B cell (primary cell): Measurements from ENCODE around the gene AK9. TPM values are rescaled to one million over a fixed set of nuclear protein-coding genes. Genes with fewer than 3 reads are reported as not detected.

ENCODE experiments used
- ATAC-seq: fragments of 200-7000 bp; cut with Tn5 transposase; one replicate; pipeline ENCODE4 v1.10.0; 2021; ENCODE audit warnings: low read depth, mild to moderate bottlenecking, moderate number of reproducible peaks, moderate library complexity
- CTCF ChIA-PET: fragments of 350-600 bp; sonication (Branson Sonifier 250); formaldehyde crosslinking; loops from one replicate; lab custom pipeline; 2021; ENCODE audit warnings: antibody characterized with exemption, inconsistent platforms; lab: Charles Lee
- POLR2A ChIA-PET: fragments of 350-600 bp; sonication (Branson Sonifier 250); formaldehyde crosslinking; loops from one replicate; lab custom pipeline; 2021; ENCODE audit warnings: antibody characterized with exemption; lab: Charles Lee
- DNase-seq: peaks from one replicate; pipeline ENCODE4 v3.0.0; 2013
- H2AFZ ChIP-seq: 2 replicates; pipeline ENCODE4 v1.6.1; 2012; ENCODE audit warnings: mild to moderate bottlenecking, low read depth, low read length; ENCODE audit not compliant: insufficient read depth, poor library complexity, severe bottlenecking
- H3K27ac ChIP-seq, 2 donors: 1 replicate in 1 of 2; 2 replicates in 1 of 2; pipeline ENCODE4 v1.5.1; 2012 to 2013; ENCODE audit warnings: low read length in 2 of 2, mild to moderate bottlenecking in 2 of 2, moderate library complexity in 1 of 2
- H3K27me3 ChIP-seq, 4 experiments: fragments of 200-600 bp in 1 of 4; sonication (generic) in 1 of 4; replicated peaks in 1 of 4; 1 replicate in 2 of 4; 2 replicates in 2 of 4; pipeline versions ENCODE4 v1.6.1 to v1.7.0; 2013 to 2016; ENCODE audit warnings: low read length in 3 of 4, mild to moderate bottlenecking in 2 of 4, mixed read lengths in 1 of 4, moderate library complexity in 1 of 4; ENCODE audit not compliant: insufficient read depth in 4 of 4, control insufficient read depth in 3 of 4; ENCODE audit errors: control extremely low read depth in 1 of 4
- H3K36me3 ChIP-seq, 2 experiments: replicated peaks in 1 of 2; 1 replicate in 1 of 2; 2 replicates in 1 of 2; pipeline versions ENCODE4 v1.6.1 to v1.7.1; 2013; ENCODE audit warnings: low read length in 1 of 2; ENCODE audit not compliant: insufficient read depth in 2 of 2, control insufficient read depth in 1 of 2; ENCODE audit errors: control extremely low read depth in 1 of 2, extremely low read depth in 1 of 2
- H3K4me1 ChIP-seq, 2 donors: fragments of 200-600 bp in 1 of 2; sonication (generic) in 1 of 2; 1 replicate in 1 of 2; 2 replicates in 1 of 2; pipeline versions ENCODE4 v1.5.1 to v1.6.1; 2013 to 2017; ENCODE audit warnings: low read length in 2 of 2; ENCODE audit not compliant: control insufficient read depth in 2 of 2, insufficient read depth in 2 of 2
- H3K4me2 ChIP-seq: replicated peaks from 2 replicates; pipeline ENCODE3; 2012; ENCODE audit warnings: mild to moderate bottlenecking, low read depth, low read length; ENCODE audit not compliant: poor library complexity, severe bottlenecking
- H3K4me3 ChIP-seq, 5 experiments: fragments of 200-600 bp in 1 of 5; sonication (generic) in 1 of 5; 1 replicate in 3 of 5; 2 replicates in 2 of 5; pipeline versions ENCODE4 v1.5.1 to v1.7.0; 2011 to 2016; ENCODE audit warnings: low read length in 4 of 5, mild to moderate bottlenecking in 4 of 5, low read depth in 2 of 5, control low read depth in 1 of 5, moderate library complexity in 1 of 5; ENCODE audit not compliant: insufficient read depth in 1 of 5; ENCODE audit errors: control extremely low read depth in 1 of 5, extremely low read depth in 1 of 5
- H3K79me2 ChIP-seq: fragments of 200-600 bp; sonication (generic); one replicate; pipeline ENCODE4 v1.6.0; 2016; ENCODE audit warnings: low read length; ENCODE audit not compliant: control insufficient read depth, insufficient read depth
- H3K9ac ChIP-seq: fragments of 200-600 bp; sonication (generic); 2 replicates; pipeline ENCODE4 v1.6.1; 2017; ENCODE audit warnings: mild to moderate bottlenecking, low read length, moderate library complexity
- H3K9me3 ChIP-seq, 3 donors: one replicate each; pipeline versions ENCODE4 v1.6.1 to v1.7.1; 2013; ENCODE audit warnings: low read length in 2 of 3; ENCODE audit not compliant: control insufficient read depth in 2 of 3, insufficient read depth in 1 of 3; ENCODE audit errors: control extremely low read depth in 1 of 3
- H4K20me1 ChIP-seq: 2 replicates; pipeline ENCODE4 v1.6.0; 2012; ENCODE audit warnings: mild to moderate bottlenecking, low read length; ENCODE audit not compliant: insufficient read depth, control insufficient read depth, poor library complexity, severe bottlenecking
- H3K27ac Mint-ChIP-seq: one replicate; pipeline ENCODE4 v1.8.0; 2021; ENCODE audit warnings: mixed read lengths
- H3K27me3 Mint-ChIP-seq: one replicate; pipeline ENCODE4 v1.8.0; 2021; ENCODE audit warnings: mixed read lengths
- H3K4me1 Mint-ChIP-seq: one replicate; pipeline ENCODE4 v1.8.0; 2021; ENCODE audit warnings: mixed read lengths
- H3K4me3 Mint-ChIP-seq: one replicate; pipeline ENCODE4 v1.8.0; 2021; ENCODE audit warnings: mixed read lengths
- H3K9me3 Mint-ChIP-seq: one replicate; pipeline ENCODE4 v1.8.0; 2022; ENCODE audit warnings: mixed read lengths; ENCODE audit not compliant: insufficient read depth
- EZH2 ChIP-seq: IDR thresholded peaks from 2 replicates; pipeline ENCODE4 v1.6.1; 2012; ENCODE audit warnings: borderline replicate concordance, low read depth, mild to moderate bottlenecking, moderate library complexity, low read length; ENCODE audit not compliant: insufficient read depth, poor library complexity, severe bottlenecking
- WGBS: methylation state at CpG from one replicate; pipeline ENCODE4 v1.1.5; 2013; ENCODE audit warnings: missing lambda C conversion rate; ENCODE audit not compliant: insufficient coverage; 5-methylcytosine and 5-hydroxymethylcytosine counted together
- intact Hi-C: fragments of 100-400 bp; cut with micrococcal nuclease; formaldehyde crosslinking; loops from one replicate; pipeline ENCODE4 v1.10.0; 2022
- polyA plus RNA-seq: library from polyadenylated mRNA; depleted of rRNA; stranded (reverse); fragments of >200 nt; gene quantifications from 2 replicates; pipeline ENCODE4 v1.2.3, GENCODE V29; 2012
- total RNA-seq, 2 donors: library from RNA; stranded (reverse); fragments of 120-200 nt in 1 of 2; gene quantifications; 1 replicate in 1 of 2; 2 replicates in 1 of 2; pipeline versions ENCODE4 v1.2.3 to v1.2.4, GENCODE V29; 2013 to 2022
- TF ChIP-seq, protein P1 (sequence below): fragments of 200-600 bp; IDR thresholded peaks from one replicate; pipeline ENCODE4 v1.8.0; 2022; ENCODE audit warnings: antibody characterized with exemption, mild to moderate bottlenecking

AK9 gene
- total and polyA plus RNA-seq, 2 donors (not counting 1 experiment from before 2014, with no cell fraction given): 6.4 to 26.5 TPM

GRCh38 chr6:109456111-109456583 lies 234.9 kb downstream of the AK9 start:
- 11% methylated on average over 33 of the region's 38 CpGs for WGBS
- intact Hi-C loops: loop anchor here (5.0 to 10.0 kb wide), 3 partner anchors 749 to 1419 kb away; partner anchors contain the start of genes AMD1 and CDK19
- peaks cover 83% of the 10 kb centered on the region for H3K4me1 Mint-ChIP-seq

More at GRCh38 chr6:109456111-109456583, 234.9 kb downstream of the AK9 start:
- Histone ChIP-seq H3K27me3 (no peaks in the 10 kb centered on the region), H3K9me3 (no peaks in the 10 kb centered on the region), H3K4me2 (peak overlapping the region; percentile 95), H2AFZ (peak overlapping the region; percentile 3), H3K79me2 (peaks cover 42% of the 10 kb centered on the region), H3K9ac (peak overlapping the region; percentile 69), H3K36me3 (peaks cover 0 to 22% of the 10 kb centered on the region in 2 experiments), H4K20me1 (no peaks in the 10 kb centered on the region), H3K27ac (peak overlapping the region; percentile 75 to 98), H3K4me1 (peaks cover 78% of the 10 kb centered on the region in 2 donors), H3K4me3 (peak overlapping the region; percentile 42 to 99 (median 93))
- ATAC-seq (no peak), DNase-seq (no peak)
- H3K9me3 Mint-ChIP-seq: no peaks in the 10 kb centered on the region
- peak overlapping the region; percentile 99 for H3K27ac Mint-ChIP-seq
- H3K27me3 Mint-ChIP-seq: no peaks in the 10 kb centered on the region
- POLR2A ChIA-PET: interaction anchor here (1.1 to 5.5 kb wide), 10 partner anchors 9 to 235 kb away, joined by 3 to 35 read pairs (median 6); partner anchors contain the start of genes AK9, CD164, FIG4 and PPIL6
- CTCF ChIA-PET: interaction anchor here (1.3 to 6.4 kb wide), 7 partner anchors 9 to 268 kb away, joined by 3 to 55 read pairs (median 12); partner anchors contain the start of genes CD164, PPIL6, SMPD2 and ZBTB24
- peak overlapping the region; percentile 95 for H3K4me3 Mint-ChIP-seq
- TF ChIP-seq, protein P1, sequence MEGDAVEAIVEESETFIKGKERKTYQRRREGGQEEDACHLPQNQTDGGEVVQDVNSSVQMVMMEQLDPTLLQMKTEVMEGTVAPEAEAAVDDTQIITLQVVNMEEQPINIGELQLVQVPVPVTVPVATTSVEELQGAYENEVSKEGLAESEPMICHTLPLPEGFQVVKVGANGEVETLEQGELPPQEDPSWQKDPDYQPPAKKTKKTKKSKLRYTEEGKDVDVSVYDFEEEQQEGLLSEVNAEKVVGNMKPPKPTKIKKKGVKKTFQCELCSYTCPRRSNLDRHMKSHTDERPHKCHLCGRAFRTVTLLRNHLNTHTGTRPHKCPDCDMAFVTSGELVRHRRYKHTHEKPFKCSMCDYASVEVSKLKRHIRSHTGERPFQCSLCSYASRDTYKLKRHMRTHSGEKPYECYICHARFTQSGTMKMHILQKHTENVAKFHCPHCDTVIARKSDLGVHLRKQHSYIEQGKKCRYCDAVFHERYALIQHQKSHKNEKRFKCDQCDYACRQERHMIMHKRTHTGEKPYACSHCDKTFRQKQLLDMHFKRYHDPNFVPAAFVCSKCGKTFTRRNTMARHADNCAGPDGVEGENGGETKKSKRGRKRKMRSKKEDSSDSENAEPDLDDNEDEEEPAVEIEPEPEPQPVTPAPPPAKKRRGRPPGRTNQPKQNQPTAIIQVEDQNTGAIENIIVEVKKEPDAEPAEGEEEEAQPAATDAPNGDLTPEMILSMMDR: peak; percentile 20
- TF ChIP-seq EZH2: no peak
